IMR-90 (cell line): ENCODE measurements around the gene UGT1A3. TPM values are rescaled to one million over a fixed set of nuclear protein-coding genes. Genes with fewer than 3 reads are reported as not detected.

Source experiments
- ATAC-seq: fragments of 200-7000 bp; cut with Tn5 transposase; 2 replicates; pipeline ENCODE4 v1.9.1; 2020; ENCODE audit warnings: low read depth, mild to moderate bottlenecking, moderate library complexity
- BruUV-seq: library from RNA; stranded (reverse); fragments of 400-500 nt; replicated peaks from 2 replicates; lab custom pipeline; 2021; lab: Mats Ljungman, UMichigan
- CTCF ChIA-PET: fragments of 300-600 bp; formaldehyde crosslinking; extraction: SDS; loops from one replicate; lab custom pipeline; 2021; ENCODE audit warnings: antibody characterized with exemption; lab: Yijun Ruan, JAX
- POLR2A ChIA-PET: fragments of 300-600 bp; sonication (Branson Sonifier 250); formaldehyde crosslinking; loops from one replicate; lab custom pipeline; 2022; ENCODE audit warnings: antibody characterized with exemption; ENCODE audit not compliant: unreplicated experiment; lab: Charles Lee
- DNase-seq: peaks from one replicate; pipeline ENCODE4 v3.0.0; 2013
- H2AFZ ChIP-seq: replicated peaks from 2 replicates; pipeline ENCODE3; 2013; ENCODE audit warnings: low read length, mild to moderate bottlenecking; ENCODE audit not compliant: poor library complexity
- H2AK5ac ChIP-seq: 2 replicates; pipeline ENCODE4 v1.6.1; 2013; ENCODE audit warnings: low read depth, low read length, inconsistent platforms
- H2AK9ac ChIP-seq: replicated peaks from 2 replicates; pipeline ENCODE3; 2013; ENCODE audit warnings: mild to moderate bottlenecking, low read depth, low read length, moderate library complexity; ENCODE audit not compliant: poor library complexity
- H2BK120ac ChIP-seq: 2 replicates; pipeline ENCODE4 v1.6.1; 2013; ENCODE audit warnings: low read depth, low read length, inconsistent platforms
- H2BK15ac ChIP-seq: 3 replicates; pipeline ENCODE4 v1.6.1; 2013; ENCODE audit warnings: low read depth, low read length, inconsistent platforms
- H2BK20ac ChIP-seq: 2 replicates; pipeline ENCODE4 v1.6.1; 2013; ENCODE audit warnings: low read depth, mild to moderate bottlenecking, inconsistent platforms, low read length, moderate library complexity
- H2BK5ac ChIP-seq: 2 replicates; pipeline ENCODE4 v1.6.1; 2013; ENCODE audit warnings: mild to moderate bottlenecking, low read depth, low read length, inconsistent platforms; ENCODE audit not compliant: poor library complexity, severe bottlenecking
- H3K14ac ChIP-seq: replicated peaks from 2 replicates; pipeline ENCODE4 v1.6.1; 2013; ENCODE audit warnings: low read depth, low read length, inconsistent platforms
- H3K18ac ChIP-seq: 2 replicates; pipeline ENCODE4 v1.6.1; 2013; ENCODE audit warnings: low read depth, low read length, control low read depth
- H3K23ac ChIP-seq: 2 replicates; pipeline ENCODE4 v1.6.1; 2013; ENCODE audit warnings: low read depth, low read length, inconsistent platforms
- H3K27ac ChIP-seq: 2 replicates; pipeline ENCODE4 v1.5.1; 2013; ENCODE audit warnings: mild to moderate bottlenecking, control low read depth, low read length; ENCODE audit not compliant: insufficient read depth
- H3K27me3 ChIP-seq: 2 replicates; pipeline ENCODE4 v1.6.1; 2013; ENCODE audit warnings: low read length; ENCODE audit not compliant: control insufficient read depth, insufficient read depth
- H3K36me3 ChIP-seq: 2 replicates; pipeline ENCODE4 v1.6.1; 2013; ENCODE audit warnings: low read length, mixed read lengths; ENCODE audit not compliant: control insufficient read depth, insufficient read depth
- H3K4ac ChIP-seq: 2 replicates; pipeline ENCODE4 v1.6.1; 2013; ENCODE audit warnings: low read depth, low read length, inconsistent platforms
- H3K4me1 ChIP-seq: 2 replicates; pipeline ENCODE4 v1.6.1; 2013; ENCODE audit warnings: low read length, mixed read lengths; ENCODE audit not compliant: control insufficient read depth, insufficient read depth
- H3K4me2 ChIP-seq: 2 replicates; pipeline ENCODE4 v1.6.1; 2013; ENCODE audit warnings: low read depth, mild to moderate bottlenecking, control low read depth, low read length, moderate library complexity
- H3K4me3 ChIP-seq: 2 replicates; pipeline ENCODE4 v1.5.1; 2013; ENCODE audit warnings: low read depth, mild to moderate bottlenecking, control low read depth, low read length, moderate library complexity; ENCODE audit not compliant: insufficient read depth
- H3K56ac ChIP-seq: 2 replicates; pipeline ENCODE4 v1.6.1; 2013; ENCODE audit warnings: low read length, inconsistent platforms; ENCODE audit not compliant: insufficient read depth; ENCODE audit errors: extremely low read depth
- H3K79me1 ChIP-seq, 2 experiments: 2 replicates each; pipeline ENCODE4 v1.6.1; 2013; ENCODE audit warnings: low read length in 2 of 2, inconsistent platforms in 1 of 2, low read depth in 1 of 2
- H3K9ac ChIP-seq: 2 replicates; pipeline ENCODE4 v1.6.1; 2013; ENCODE audit warnings: low read depth, low read length, control low read depth
- H3K9me1 ChIP-seq: 2 replicates; pipeline ENCODE4 v1.6.1; 2013; ENCODE audit warnings: low read length, inconsistent platforms; ENCODE audit not compliant: insufficient read depth
- H3K9me3 ChIP-seq: 2 replicates; pipeline ENCODE4 v1.6.1; 2013; ENCODE audit warnings: low read length; ENCODE audit not compliant: control insufficient read depth, insufficient read depth
- H4K20me1 ChIP-seq: 2 replicates; pipeline ENCODE4 v1.6.1; 2013; ENCODE audit warnings: low read length, inconsistent platforms; ENCODE audit not compliant: insufficient read depth
- H4K5ac ChIP-seq: 2 replicates; pipeline ENCODE4 v1.6.1; 2013; ENCODE audit warnings: mild to moderate bottlenecking, low read depth, low read length, control low read depth
- H4K8ac ChIP-seq, 2 experiments: 2 replicates each; pipeline ENCODE4 v1.6.1; 2013; ENCODE audit warnings: low read depth in 2 of 2, low read length in 2 of 2, control low read depth in 1 of 2, inconsistent platforms in 1 of 2
- H4K91ac ChIP-seq: 2 replicates; pipeline ENCODE4 v1.6.1; 2013; ENCODE audit warnings: low read depth, low read length, inconsistent platforms; ENCODE audit not compliant: insufficient read depth
- BHLHE40 ChIP-seq: fragments of 150-350 bp; IDR thresholded peaks from 2 replicates; pipeline ENCODE4 v1.6.1; 2016; ENCODE audit warnings: mild to moderate bottlenecking, low read depth, low read length
- CEBPB ChIP-seq: IDR thresholded peaks from 2 replicates; pipeline ENCODE4 v1.6.1; 2012; ENCODE audit warnings: low read depth, low read length, improper control_type of control experiment
- CHD1 ChIP-seq: IDR thresholded peaks from 2 replicates; pipeline ENCODE4 v1.6.1; 2012; ENCODE audit warnings: low read depth, low read length, improper control_type of control experiment
- CTCF ChIP-seq: conservative IDR thresholded peaks from 2 replicates; pipeline ENCODE4 v1.5.1; 2012; ENCODE audit warnings: mild to moderate bottlenecking, low read depth, low read length, improper control_type of control experiment
- ELK1 ChIP-seq: fragments of 150-350 bp; IDR thresholded peaks from 2 replicates; pipeline ENCODE4 v1.6.1; 2016; ENCODE audit warnings: low read depth, mild to moderate bottlenecking, low read length, moderate library complexity, borderline replicate concordance
- FOS ChIP-seq: fragments of 150-350 bp; IDR thresholded peaks from 2 replicates; pipeline ENCODE4 v1.6.1; 2016; ENCODE audit warnings: low read depth, low read length
- MAFK ChIP-seq: IDR thresholded peaks from 2 replicates; pipeline ENCODE4 v1.6.1; 2012; ENCODE audit warnings: low read depth, low read length, improper control_type of control experiment
- MAZ ChIP-seq: IDR thresholded peaks from 2 replicates; pipeline ENCODE4 v1.6.1; 2012; ENCODE audit warnings: low read depth, mild to moderate bottlenecking, low read length, improper control_type of control experiment, moderate library complexity, borderline replicate concordance
- MXI1 ChIP-seq: IDR thresholded peaks from 2 replicates; pipeline ENCODE4 v1.6.1; 2012; ENCODE audit warnings: low read depth, mild to moderate bottlenecking, low read length, moderate library complexity, borderline replicate concordance
- NFE2L2 ChIP-seq: fragments of 150-350 bp; IDR thresholded peaks from 2 replicates; pipeline ENCODE4 v1.6.1; 2016; ENCODE audit warnings: low read depth, mild to moderate bottlenecking, low read length
- RAD21 ChIP-seq: IDR thresholded peaks from 2 replicates; pipeline ENCODE4 v1.6.1; 2012; ENCODE audit warnings: low read length, improper control_type of control experiment
- RCOR1 ChIP-seq: IDR thresholded peaks from 2 replicates; pipeline ENCODE4 v1.6.1; 2012; ENCODE audit warnings: mild to moderate bottlenecking, low read length, improper control_type of control experiment; ENCODE audit not compliant: insufficient replicate concordance
- RFX5 ChIP-seq: IDR thresholded peaks from 2 replicates; pipeline ENCODE4 v1.8.0; 2012; ENCODE audit warnings: low read depth, mild to moderate bottlenecking, low read length, moderate library complexity
- SMC3 ChIP-seq: fragments of 150-350 bp; IDR thresholded peaks from 2 replicates; pipeline ENCODE4 v1.6.1; 2016; ENCODE audit warnings: low read depth, mild to moderate bottlenecking, antibody characterized with exemption, low read length, moderate library complexity
- USF2 ChIP-seq: fragments of 150-350 bp; IDR thresholded peaks from 2 replicates; pipeline ENCODE4 v1.6.1; 2017; ENCODE audit warnings: mild to moderate bottlenecking, antibody characterized with exemption, low read length, low read depth
- WGBS, 2 experiments: methylation state at CpG; one replicate each; pipeline versions ENCODE4 v1.1.5 to v1.1.7; 2013; ENCODE audit warnings: missing lambda C conversion rate in 2 of 2; ENCODE audit not compliant: insufficient read length in 1 of 2; ENCODE audit errors: extremely low coverage in 2 of 2; 5-methylcytosine and 5-hydroxymethylcytosine counted together
- dilution Hi-C: fragments of 300-500 bp; cut with HindIII; formaldehyde crosslinking; loops from one replicate; pipeline ENCODE4 v1.14.3; 2018; ENCODE audit warnings: low sequenced_read_pairs; ENCODE audit not compliant: unreplicated experiment
- in situ Hi-C: fragments of 300-500 bp; cut with MboI; formaldehyde crosslinking; loops from 3 replicates; pipeline ENCODE4 v1.14.3; 2019; ENCODE audit warnings: low sequenced_read_pairs, inconsistent platforms, mixed read lengths
- intact Hi-C: fragments of 100-400 bp; cut with micrococcal nuclease; formaldehyde crosslinking; loops from 2 replicates; pipeline ENCODE4 v1.10.0; 2022
- polyA plus RNA-seq, 3 experiments: library from polyadenylated mRNA; depleted of rRNA; stranded (reverse); fragments of >200 nt; gene quantifications; 2 replicates each; pipeline ENCODE4 v1.2.3, GENCODE V29; 2012; ENCODE audit warnings: low replicate concordance in 1 of 3
- total RNA-seq: library from RNA; depleted of rRNA; stranded (reverse); fragments of >200 nt; gene quantifications from 2 replicates; pipeline ENCODE4 v1.2.3, GENCODE V29; 2012

The UGT1A3 gene
- total and polyA plus RNA-seq, 2 of the 4 experiments (the other 2 are of a cell fraction): not detected

- CTCF ChIA-PET: no interaction called here
- WGBS, 2 experiments: 57% methylated on average over 13 of the region's 17 CpGs; no CpG with 5 or more reads in 1 of the 2 experiments
Measured at GRCh38 chr2:233794128-233794658, 65.4 kb downstream of the UGT1A3 start.

More at GRCh38 chr2:233794128-233794658, 65.4 kb downstream of the UGT1A3 start:
- no peaks in the 10 kb centered on the region for H4K20me1 ChIP-seq
- no peak overlapping the region for H3K4ac ChIP-seq
- H3K9me1 ChIP-seq: no peaks in the 10 kb centered on the region
- H2AK9ac ChIP-seq: no peak overlapping the region
- no peak overlapping the region for H3K27ac ChIP-seq
- H3K27me3 ChIP-seq: peaks cover 10% of the 10 kb centered on the region
- H2BK15ac ChIP-seq: no peak overlapping the region
- POLR2A ChIA-PET: no interaction called here
- dilution Hi-C loops: no loop called here
- no peak overlapping the region for H3K14ac ChIP-seq
- H3K79me1 ChIP-seq: no peaks in the 10 kb centered on the region
- no peak overlapping the region for H4K8ac ChIP-seq
- no peak overlapping the region for H3K18ac ChIP-seq
- H3K4me2 ChIP-seq: no peak overlapping the region
- ATAC-seq (no peak), DNase-seq (no peak)
- no peak overlapping the region for H3K9ac ChIP-seq
- H3K23ac ChIP-seq: no peak overlapping the region
- H4K91ac ChIP-seq: no peak overlapping the region
- H3K4me3 ChIP-seq: no peak overlapping the region
- H3K36me3 ChIP-seq: no peaks in the 10 kb centered on the region
- in situ Hi-C loops: no loop called here
- no peak overlapping the region for H4K5ac ChIP-seq
- no peak for TF ChIP-seq MAZ
- no peak for TF ChIP-seq ELK1
- no peak for TF ChIP-seq MXI1
- no peak for TF ChIP-seq BHLHE40
- TF ChIP-seq FOS: no peak
- no peak for TF ChIP-seq RFX5
- no peak for TF ChIP-seq MAFK
- no peak for TF ChIP-seq SMC3
- TF ChIP-seq RAD21: no peak
- no peak for TF ChIP-seq USF2
- TF ChIP-seq CHD1: no peak
- no peak for TF ChIP-seq CTCF
- no peak for TF ChIP-seq CEBPB
- TF ChIP-seq RCOR1: no peak
- TF ChIP-seq NFE2L2: no peak
- no peak overlapping the region for H2BK120ac ChIP-seq
- H2AK5ac ChIP-seq: no peak overlapping the region
- no peak overlapping the region for H3K56ac ChIP-seq
- H3K9me3 ChIP-seq: no peaks in the 10 kb centered on the region; the same call in 1 of the 2 replicates
- H2BK20ac ChIP-seq: no peak overlapping the region
- H2BK5ac ChIP-seq: no peak overlapping the region
- no peaks in the 10 kb centered on the region for H3K4me1 ChIP-seq
- BruUV-seq: no TSS peak
- intact Hi-C loops: no loop called here
- no peak overlapping the region for H2AFZ ChIP-seq
